Endometrial microvascular endothelial cells (primary cell): ENCODE measurements around the gene SFXN5. TPM values are rescaled to one million over a fixed set of nuclear protein-coding genes. Genes with fewer than 3 reads are reported as not detected.

Source experiments
- in situ Hi-C: cut with HindIII; loops from 2 replicates; pipeline ENCODE4 v1.10.0; 2017; ENCODE audit warnings: low sequenced_read_pairs, low pct_unique_long_range_greater_than_20kb; ENCODE audit errors: inconsistent ontology term
- total RNA-seq: library from RNA; depleted of rRNA; stranded (reverse); fragments of >200 nt; gene quantifications from one replicate; pipeline ENCODE4 v1.2.3, GENCODE V29; 2015; ENCODE audit errors: inconsistent ontology term

SFXN5 gene
- total RNA-seq, 1 donor from 2014 or later: 11.9 TPM

DNA sequence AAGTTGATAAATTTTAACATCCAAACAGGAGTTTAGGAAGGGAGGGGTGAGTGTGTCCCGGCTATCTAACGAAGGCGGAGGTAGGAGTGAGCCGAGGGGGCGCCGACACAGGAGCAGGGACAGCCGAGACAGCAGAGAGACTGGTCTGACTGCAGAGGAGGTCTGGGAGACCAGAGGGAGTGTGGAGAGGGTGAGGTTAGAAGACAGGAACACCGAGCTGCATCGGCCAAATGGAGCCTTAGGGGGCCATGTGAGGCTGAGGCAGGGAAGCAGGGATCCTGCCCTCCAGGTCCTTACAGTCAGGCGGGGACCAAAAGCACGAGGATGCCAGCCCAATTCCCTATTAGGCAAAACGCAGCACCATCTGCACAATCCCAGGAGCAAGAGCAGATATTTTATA lies 67.0 kb downstream of the SFXN5 start:
- in situ Hi-C loops: no loop called here

DNA sequence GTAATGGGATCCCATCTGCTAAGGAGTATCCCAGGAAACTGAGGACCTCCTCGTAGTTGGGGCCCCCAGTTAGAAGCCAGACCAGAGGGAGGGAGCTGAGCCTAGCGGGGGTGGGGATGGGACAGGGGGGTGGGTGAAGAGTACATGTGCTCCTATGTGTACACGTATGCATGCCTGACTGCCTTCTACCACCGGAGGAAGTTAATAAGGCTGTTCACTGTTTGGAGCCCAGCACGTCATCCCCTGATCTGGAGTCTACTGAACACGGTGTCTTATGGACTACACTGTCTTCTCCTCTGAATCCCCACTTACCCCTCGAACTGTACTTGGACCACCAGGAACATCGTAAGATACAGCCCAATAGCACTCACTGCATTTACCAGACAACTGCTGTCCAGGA lies 68.5 kb downstream of the SFXN5 start:
- in situ Hi-C loops: no loop called here

- in situ Hi-C loops: no loop called here
Measured at GRCh38 chr2:73000808-73001570, 70.5 kb downstream of the SFXN5 start.

DNA sequence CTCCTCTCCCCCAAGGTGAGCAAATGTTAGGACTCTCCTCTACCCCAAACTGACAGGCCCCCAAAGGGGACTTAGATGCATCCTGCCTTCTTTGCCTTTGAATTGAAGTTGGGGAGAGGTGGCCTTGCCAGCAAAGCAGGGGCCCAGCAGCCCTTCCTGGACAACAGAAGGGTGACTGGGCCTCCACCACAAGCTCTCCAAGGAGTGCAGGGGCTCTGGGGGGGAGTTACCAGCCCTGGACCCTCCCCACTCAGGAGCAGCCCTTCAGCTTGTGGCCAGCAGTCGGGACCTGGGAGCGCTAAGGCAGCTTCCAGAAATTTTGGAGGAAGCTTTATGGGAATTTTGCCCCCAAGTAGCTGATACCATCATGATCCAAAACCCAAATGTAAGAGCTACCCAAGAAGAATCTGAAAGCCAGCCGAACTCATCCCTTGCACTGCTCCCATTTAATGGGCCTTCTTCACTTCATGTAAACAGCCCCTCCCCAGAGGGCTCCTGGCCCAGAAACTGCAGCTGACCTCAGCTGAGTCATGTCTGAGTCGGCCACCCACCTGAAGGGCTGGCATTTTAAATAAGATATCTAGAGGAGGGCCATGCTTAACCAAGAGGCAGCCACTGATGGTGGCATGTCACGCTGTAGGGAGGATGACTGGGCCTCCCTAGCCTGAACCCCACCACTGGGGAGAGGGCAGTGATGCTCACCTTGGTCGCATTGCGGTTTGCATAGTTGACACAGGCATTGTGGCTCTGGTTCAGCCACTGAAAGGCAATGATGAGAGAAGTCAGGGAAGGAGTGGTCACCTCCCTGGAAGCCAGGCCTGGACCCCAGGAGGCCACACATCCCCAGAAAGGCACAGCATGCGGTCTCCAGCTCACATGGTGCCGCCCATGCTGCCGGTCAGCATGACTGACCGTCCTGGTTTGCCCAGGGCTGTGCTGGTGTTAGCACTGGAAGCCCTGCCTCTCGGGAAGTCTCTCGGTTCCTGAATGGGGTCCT lies 71.5 kb downstream of the SFXN5 start:
- in situ Hi-C loops: no loop called here

DNA sequence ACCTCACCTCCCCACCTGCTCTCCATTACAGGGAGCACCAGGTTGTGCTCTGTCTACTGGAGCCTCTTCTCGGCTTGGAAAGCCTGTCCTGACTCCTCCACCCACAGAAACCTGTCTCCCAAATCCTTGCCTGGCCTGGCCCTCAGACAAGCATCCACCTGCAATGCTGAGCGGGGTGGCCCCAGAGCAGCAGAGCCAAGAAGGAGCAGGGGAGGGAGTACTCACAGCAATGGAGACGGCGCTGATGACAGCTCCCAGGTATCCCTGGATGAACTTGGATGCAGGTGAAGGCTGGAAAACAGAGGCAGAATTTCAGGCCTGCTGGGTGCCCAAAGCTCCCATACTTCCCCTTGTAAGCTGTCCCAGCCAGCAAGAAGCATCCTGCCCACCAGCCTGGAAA lies 72.8 kb downstream of the SFXN5 start:
- in situ Hi-C loops: no loop called here

DNA sequence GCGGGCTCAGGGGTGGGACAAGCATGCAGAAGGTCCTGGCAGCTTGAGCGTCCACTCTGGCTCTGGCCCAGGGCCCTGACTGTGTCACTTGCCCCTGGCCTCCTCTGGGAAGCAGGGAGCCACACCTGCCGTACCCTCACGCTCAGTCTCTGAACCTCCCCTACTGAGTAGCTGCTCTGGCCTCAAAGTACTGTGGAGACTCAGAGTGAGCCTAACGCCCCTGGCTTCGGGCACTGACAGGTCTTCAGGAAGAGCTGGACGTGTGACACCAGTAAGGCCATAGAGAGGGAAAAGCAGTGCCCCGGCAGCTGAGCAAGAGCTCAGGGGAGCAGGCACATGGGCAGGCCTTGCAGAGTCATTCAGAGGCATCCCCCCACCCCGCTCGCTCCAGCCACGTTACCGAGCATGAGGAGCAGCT lies 73.3 kb downstream of the SFXN5 start:
- in situ Hi-C loops: no loop called here

DNA sequence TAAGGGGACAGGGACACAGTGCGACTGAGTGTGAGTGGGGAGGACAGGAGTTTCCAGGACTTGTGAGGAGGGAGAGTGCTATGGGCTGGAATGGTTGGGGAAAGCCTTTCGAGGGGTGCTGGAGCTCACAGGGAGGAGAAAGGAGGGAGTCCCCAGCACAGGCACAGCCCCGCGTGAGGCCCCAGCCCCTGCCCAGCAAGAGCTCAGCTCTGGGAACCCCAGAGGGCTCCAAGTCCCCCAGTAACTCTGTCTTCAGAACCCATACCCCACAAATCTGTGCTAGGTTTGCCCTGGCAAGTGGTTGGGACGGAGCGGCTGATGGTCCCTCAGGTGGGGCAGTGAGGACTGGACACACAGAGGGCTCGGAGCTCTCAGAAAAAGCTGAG lies 75.4 kb downstream of the SFXN5 start:
- in situ Hi-C loops: no loop called here

DNA sequence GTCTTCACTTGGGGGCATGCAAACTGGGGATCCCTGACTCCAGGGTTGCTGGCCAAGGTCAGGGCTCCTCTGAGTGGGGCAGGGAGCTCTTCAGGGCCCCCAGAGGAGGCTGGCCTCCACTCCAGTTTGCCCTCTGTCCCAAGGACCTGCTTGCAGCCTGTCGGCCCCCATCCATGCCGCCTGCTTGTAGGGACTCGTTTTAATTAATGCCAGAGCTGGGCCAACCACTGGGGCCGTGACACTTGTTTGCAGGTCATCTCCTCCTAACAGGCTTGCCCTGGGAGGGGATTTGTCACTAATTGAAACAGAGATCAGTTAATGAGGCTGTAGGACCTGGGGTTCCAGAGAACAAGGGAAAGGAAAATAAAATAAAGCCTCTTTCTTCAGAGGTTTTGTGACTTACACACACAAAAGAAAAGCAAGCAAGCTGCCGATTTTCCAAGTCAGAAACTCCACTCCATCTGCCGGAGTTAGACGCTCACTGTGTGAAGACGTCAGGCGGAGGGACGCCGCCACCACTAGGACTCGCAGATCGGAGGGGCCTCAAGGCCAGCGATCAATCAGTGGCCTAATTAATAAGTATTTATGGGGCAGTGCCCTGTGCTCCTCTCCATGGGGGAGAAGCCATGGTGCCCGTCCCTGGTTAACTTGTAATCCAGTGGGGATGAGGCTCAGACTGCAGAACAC lies 75.9 kb downstream of the SFXN5 start:
- in situ Hi-C loops: no loop called here

DNA sequence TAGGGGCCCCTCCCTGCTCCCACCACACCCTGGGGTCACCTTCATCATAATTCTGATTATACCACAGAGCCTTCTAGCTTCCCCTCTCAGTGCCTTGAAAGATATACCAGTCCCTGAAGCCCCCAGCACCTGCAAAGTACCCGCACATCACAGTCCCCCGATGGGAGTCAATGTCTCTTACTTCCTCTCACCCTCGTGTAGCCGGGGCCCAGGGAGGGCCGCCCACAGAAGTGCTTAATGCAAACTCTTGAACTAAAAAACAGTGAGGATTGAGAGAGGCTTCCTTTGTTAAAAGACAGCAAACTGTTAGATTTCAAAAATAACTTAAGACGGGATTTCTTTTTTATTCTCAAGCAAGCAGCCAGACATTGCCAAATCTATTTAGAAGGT lies 76.5 kb downstream of the SFXN5 start:
- in situ Hi-C loops: no loop called here

DNA sequence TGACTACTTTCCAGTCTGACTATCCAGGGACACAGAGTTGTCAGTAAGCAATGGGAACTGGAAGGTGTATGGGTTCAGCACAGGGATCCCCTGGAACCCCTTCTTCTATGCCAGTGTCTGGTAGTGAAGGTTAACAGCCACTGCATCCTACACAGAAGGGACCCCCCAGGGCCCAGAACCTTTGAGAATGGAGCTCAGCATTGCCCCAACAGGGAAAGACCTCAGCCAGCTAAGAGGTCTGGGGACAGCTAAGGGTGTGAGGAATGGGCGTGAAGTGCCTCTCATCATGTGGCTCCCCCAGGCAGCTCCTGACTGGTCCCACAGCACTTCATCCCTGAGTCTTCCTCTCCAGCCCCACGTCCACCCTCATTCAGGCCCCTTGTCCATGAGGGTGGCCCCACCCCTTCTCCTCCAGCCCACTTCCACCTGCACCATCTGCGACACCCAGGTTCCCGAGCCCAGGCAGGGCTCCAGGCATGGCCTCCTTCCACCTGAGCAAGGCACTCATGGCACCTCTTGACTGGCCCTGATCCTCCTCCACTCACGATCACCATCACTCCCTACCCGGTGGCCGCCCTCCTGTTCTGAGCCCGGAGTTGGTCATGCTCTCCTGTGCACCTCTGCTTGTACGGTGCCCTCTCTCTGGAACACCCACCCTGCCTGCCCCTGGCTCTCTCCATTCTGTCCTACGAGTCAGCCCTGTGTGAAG lies 77.1 kb downstream of the SFXN5 start:
- in situ Hi-C loops: no loop called here

DNA sequence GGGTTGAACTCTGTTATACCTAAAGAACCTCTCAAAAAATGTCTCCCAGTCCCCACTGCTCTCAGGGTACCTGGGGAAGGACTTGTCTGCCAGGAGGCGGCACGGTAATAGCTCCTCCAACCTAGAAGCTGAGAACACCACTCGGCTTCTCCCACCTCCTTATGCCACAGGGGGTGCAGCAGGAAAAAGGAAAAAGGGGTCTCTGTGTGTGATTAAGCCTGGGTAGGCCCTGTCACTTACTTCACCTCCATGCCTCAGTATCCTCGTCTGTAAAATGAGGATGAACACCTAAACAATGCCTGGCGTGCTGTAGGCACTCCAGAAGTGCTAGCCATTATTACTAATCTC lies 77.6 kb downstream of the SFXN5 start:
- in situ Hi-C loops: no loop called here

- in situ Hi-C loops: no loop called here
Measured at GRCh38 chr2:72993147-72993932, 78.2 kb downstream of the SFXN5 start.

GRCh38 chr2:72992734-72993102 lies 78.8 kb downstream of the SFXN5 start:
- in situ Hi-C loops: no loop called here

DNA sequence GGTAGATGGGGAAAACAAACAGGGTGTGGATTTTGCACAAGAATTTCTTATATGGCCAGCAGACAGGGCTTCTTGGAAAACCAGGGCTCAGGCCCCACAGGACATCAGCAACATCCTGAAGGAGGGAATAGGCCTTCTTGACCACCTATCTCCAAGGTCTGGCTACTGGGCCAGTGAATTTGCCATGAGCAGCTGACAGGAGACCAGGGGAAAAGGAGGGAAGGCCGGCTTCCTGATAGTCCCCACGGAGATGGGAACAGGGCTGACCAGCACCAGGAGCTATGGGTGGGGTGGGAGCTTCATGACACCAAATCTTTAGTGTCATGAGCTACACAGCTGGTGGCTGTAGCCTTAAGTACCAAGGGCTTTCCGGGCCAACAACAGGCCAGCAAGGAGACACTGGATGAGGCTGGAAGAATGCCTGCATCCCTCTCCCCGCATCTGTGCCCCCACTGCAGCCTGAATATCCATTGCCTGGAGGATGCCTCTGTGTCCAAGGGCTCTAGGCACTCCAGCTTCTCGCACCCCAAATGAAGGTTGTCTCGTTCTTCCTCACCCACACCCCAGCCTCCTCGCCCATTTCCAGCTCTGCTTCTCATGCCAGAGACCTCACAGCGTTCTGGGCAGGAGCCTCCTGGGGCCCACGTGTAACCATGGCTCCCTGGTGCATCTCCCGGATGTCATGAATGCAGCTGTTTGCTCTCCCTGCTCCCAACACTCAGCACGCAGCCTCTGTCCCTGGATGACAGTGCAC lies 79.4 kb downstream of the SFXN5 start:
- in situ Hi-C loops: no loop called here

DNA sequence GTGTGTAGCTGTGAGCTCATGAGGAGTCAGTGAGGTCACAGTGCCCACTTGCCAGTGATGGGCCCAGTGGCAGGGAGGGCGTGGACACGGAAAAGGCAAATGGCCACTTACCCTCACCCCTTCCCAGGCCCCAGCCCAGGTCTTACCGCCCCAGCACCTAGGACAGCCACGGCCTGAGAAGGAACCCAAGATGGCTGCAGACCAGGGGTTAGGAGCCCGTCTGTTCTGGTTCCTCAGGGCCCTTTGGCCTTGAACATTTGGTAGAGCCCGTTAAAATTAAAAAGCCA lies 80.1 kb downstream of the SFXN5 start:
- in situ Hi-C loops: no loop called here

DNA sequence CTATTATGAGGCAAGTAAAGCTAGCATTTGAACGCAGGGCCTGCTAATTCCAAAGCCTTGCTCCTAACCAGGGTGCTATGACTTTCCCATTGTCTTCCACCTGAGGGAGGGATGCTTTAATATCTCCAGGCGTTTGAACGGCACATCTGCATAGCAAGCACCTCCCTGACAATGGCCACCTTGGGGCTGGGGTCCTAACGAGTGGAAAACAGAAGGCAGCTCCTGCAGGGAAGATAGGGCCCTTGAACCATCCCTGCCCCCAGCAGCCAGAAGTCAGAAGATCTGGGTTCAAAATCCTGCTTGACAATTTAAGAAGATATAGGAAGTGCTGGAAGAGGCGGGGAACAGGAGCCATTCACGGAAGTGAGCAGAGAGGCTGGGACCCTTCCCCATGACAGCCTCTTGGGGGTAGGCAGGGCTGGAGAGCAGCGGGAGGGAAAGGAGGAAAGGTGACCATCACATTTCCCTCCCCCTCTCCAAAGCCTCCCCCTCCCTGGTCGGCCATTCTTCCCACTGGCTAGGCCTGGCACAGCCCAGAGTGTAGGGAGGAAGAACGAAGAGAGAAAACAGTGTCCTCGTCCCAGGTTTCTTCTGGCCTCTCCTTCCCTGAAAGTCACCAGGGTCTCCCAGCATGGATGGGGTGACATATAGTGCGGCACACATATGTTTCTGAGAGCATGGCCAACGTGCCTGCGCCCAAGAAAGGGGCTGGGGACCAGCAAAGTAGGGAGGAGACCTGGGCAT lies 80.6 kb downstream of the SFXN5 start:
- in situ Hi-C loops: no loop called here
